Endothelial cell of hepatic sinusoid (primary cell): ENCODE data around the gene GFY.
"Not testable (repeated sequence)": the region's sequence is repeated elsewhere in the genome, so short reads cannot be mapped to it uniquely, and the experiment has no call there.

Experiments used
- in situ Hi-C: cut with HindIII; loops from 2 replicates; pipeline ENCODE4 v1.10.0; 2017; ENCODE audit warnings: low sequenced_read_pairs

The GFY gene

DNA sequence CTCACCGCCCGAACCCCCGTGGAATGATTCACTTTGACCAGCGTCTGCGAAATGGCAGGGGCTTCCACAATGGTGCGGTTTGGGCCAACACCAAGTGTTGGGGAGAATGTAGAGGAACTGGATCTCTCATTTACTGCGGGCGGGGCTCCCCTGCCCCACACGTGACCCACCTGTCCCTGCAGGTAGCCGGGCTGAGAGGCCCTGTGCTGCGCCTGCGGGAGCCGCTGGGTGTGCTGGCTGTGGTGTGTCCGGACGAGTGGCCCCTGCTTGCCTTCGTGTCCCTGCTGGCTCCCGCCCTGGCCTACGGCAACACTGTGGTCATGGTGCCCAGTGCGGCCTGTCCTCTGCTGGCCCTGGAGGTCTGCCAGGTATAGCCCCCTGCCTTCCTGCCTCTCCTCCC lies 43.0 kb downstream of the GFY start:
- in situ Hi-C loops: no loop called here

DNA sequence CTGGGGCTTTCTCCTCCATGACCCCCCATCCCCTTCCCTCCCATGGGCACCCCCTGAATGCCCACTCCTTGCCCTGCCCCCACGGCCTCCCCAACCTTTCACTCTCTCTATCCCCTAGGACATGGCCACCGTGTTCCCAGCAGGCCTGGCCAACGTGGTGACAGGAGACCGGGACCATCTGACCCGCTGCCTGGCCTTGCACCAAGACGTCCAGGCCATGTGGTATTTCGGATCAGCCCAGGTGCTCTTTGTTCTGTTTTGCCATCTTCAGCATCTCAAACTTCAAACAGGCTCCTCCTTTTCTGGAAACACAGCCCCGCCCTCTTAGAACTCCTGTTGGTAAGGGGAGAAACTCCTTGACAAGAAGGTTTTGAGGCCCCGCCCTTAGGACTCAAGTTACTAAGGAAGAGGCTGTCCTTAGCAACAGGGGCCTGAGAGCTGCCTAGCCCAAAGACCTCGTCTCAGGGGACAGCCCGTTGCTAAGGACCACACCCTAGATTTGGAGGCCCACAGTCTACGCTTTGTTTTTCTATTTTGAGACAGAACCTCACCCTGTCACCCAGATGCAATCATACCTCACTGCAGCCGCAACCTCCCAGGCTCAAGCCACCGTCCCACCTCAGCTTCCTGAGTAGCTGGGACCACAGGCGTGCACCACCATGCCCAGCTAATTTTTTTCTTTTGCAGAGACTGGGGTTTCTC lies 43.7 kb downstream of the GFY start:
- in situ Hi-C loops: no loop called here

DNA sequence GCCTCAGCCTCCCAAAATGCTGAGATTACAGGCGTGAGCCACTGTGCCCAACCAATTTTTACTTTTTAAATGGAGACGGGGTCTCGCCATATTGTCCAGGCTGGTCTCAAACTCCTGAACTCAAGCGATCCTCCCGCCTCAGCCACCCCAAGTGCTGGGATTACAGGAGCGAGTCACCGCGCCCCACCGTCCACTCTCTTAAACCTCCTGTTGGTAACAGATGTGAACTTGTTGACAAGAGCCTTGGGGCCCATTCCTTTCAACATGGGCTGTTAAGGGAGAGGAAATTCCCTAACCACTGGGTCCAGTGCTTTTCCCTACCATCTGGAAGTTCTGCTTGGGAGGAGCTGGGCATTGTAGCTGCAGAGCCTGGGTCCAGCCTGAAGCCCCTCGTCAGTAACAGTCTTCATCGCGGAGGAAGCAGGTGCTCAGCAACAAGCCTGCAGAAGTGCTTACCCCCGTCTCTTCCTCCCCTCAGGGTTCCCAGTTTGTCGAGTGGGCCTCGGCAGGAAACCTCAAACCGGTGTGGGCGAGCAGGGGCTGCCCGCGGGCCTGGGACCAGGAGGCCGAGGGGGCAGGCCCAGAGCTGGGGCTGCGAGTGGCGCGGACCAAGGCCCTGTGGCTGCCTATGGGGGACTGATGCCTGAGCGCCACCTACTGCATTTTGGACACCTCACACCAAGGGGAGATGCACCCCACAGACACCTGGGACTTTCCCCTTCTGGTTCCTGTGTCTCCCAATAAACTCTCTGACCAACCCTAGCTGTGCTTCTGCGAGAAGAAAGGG lies 44.8 kb downstream of the GFY start:
- in situ Hi-C loops: no loop called here

DNA sequence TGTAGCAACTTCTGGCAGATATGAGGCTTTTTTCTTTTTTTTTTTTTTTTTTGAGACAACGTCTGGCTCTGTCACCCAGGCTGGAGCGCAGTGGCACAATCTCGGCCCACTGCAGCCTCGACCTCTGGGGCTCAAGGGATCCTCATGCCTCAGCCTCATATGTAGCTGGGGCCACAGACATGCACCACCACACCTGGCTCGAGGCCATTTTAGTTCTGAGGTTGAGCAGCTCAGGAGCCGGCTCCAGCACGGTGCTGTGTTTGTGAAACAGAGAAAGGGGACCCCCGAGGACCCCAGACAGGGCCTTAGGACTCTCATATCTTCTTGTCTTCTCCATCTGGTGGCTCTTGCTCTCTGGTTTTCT lies 45.4 kb downstream of the GFY start:
- in situ Hi-C loops: no loop called here

DNA sequence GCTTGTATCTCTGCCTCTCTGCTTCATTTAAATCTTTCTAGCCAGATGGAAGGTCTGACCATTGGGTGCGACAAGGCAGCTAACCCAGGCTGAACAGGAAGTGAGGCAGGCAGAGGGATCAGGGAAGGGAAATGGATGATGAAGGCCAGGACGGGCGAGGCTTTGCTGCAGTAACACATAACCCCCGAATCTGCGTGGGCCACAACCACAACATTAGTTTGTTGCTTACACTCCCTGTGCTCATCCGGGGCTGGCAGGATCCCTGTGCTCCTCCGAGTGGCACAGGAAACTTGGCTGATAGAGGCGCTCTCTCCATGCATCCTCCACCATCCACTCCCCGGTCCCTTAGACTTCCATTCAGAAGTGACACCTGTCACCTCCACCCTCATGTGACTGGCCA lies 47.7 kb downstream of the GFY start:
- in situ Hi-C loops: no loop called here

DNA sequence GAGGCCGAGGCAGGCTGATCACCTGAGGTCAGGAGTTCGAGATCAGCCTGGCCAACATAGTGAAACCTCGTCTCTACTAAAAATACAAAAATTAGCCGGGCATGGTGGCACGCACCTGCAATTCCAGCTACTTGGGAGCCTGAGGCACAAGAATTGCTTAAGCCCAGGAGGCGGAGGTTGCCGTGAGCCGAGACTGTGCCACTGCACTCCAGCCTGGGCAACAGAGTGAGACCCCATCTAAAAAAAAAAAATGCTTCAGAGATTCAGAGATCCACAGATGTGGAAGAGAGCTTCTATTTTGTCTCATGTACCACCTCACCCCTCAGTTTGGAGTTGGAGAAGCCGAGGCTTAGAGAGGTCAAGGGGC lies 48.3 kb downstream of the GFY start:
- in situ Hi-C loops: not testable (repeated sequence)

DNA sequence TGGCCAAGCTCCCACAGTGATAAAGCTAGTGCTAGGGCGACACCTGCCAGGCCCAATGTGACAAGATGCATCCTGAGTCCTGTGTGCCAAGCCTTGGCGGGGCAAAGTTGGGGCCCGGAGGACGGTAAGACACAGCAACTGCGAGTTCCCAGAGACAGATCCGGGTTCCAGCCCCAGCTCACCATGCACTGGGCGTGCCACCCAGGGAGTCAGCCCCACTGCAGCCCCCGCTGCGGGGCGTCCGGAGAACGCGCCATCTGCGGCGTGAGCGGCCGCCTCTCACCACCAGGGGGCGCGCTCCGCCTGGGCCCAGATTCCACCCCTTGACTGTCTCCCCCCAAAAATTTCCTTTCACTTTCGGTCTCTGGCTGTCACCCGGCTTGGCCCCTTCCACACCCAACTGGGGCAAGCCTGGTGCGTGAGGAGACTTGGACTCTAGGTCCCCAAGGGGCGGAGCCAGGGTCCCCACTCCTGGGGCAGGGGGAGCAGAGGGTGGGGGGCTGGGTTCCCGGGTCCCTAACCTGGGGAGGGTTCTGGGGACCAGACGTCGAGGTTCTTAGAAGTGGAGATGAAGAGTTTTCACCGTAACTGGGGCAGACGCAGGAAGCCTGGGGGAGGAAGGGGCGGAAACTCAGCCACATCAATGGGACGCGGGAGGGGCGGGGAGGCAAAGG lies 48.8 kb downstream of the GFY start, which contains the start of gene FLT3LG:
TSS of gene FLT3LG (plus strand) at position 348 of the 674 bp plus-strand sequence. CDS start 425 bp downstream, outside the sequence.
- in situ Hi-C loops: no loop called here

DNA sequence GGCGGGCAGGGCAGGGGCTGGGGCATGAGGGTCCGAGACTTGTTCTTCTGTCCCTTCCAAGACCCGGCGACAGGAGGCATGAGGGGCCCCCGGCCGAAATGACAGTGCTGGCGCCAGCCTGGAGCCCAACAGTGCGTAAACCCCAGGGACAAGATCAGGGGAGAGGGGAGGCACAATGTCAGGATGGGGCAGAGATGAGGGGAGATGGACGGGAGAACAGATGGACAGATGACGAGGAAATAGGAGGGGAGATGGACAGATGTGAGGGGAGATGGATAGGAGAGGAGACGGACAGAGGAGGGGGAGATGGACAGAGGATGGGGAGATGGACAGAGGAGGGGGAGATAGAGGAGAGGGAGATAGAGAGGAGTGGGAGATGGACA lies 49.3 kb downstream of the GFY start:
- in situ Hi-C loops: no loop called here

DNA sequence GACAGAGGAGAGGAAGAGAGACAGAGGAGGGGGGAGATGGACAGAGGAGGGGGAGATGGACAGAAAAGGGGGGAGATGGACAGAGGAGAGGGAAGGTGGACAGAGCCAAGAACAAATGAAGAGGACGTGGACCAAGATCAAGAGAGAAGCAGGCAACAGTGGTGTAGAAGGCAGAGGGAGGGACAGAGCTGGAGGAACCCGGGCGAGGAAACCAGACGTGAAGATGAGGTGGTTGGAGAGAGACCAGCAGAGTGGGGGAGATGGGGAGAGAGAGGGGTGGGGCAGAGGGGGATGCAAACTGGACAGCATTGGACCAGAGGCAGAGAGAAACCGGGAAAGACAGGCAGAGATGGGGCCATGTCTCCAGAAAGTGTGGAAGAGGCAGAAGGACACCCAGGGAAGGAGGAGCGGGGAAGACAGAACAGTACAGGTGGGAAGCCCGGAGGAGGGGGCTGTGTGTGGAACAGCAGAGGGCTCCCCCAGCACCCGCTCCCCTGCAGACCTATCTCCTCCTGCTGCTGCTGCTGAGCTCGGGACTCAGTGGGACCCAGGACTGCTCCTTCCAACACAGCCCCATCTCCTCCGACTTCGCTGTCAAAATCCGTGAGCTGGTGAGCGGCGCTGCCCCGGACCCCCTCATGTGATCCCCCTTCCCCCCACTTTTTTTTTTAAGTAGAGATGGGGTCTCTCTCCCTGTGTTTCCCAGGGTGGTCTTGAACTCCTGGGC lies 50.2 kb downstream of the GFY start:
- in situ Hi-C loops: no loop called here

DNA sequence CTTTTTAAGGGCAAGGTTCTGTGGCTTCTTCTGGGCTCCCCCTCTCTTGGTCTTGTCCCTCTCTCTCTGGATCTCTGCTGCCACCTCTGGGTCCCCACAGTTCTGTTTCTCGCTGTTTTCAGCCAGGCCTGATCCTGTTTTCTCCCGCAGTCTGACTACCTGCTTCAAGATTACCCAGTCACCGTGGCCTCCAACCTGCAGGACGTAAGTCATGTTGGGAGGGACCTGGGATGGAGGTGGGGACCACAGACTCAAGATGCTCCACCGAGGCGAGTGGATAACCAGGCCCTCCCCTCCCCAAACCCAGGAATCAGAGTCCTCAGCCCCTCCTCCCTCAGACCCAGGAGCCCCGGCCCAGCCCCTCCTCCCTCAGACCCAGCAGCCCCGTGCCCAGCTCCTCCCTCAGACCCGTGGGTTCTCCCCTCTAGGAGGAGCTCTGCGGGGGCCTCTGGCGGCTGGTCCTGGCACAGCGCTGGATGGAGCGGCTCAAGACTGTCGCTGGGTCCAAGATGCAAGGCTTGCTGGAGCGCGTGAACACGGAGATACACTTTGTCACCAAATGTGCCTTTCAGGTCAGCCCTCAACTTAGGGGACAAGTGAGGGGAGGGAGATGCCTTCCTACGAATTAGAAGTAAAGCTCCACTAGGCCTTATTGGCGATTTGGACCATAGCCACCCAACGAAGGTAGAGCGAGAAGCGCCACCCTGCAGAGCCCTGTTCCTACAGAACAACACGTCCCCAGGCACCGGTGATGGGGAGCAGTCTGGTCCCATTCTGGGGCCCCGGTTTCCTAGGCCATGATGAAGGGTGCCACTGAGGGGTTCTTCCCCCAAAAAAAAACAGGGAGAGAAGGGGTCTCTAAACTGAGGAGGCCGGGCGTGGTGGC lies 51.0 kb downstream of the GFY start:
- in situ Hi-C loops: no loop called here
